Ectodermal cell (in vitro differentiated cells): ENCODE measurements around the gene SMIM21.

ENCODE experiments used
- H3K27ac ChIP-seq: 2 replicates; pipeline ENCODE4 v1.7.0; 2013; ENCODE audit warnings: mild to moderate bottlenecking, low read depth, low read length; ENCODE audit not compliant: insufficient read depth, poor library complexity, severe bottlenecking
- H3K27me3 ChIP-seq: 2 replicates; pipeline ENCODE4 v1.7.0; 2013; ENCODE audit warnings: mild to moderate bottlenecking, low read length; ENCODE audit not compliant: insufficient read depth, control insufficient read depth, poor library complexity, severe bottlenecking
- H3K36me3 ChIP-seq: one replicate; pipeline ENCODE4 v1.7.0; 2013; ENCODE audit warnings: low read length; ENCODE audit not compliant: control insufficient read depth, insufficient read depth
- H3K4me1 ChIP-seq: one replicate; pipeline ENCODE4 v1.7.0; 2013; ENCODE audit warnings: low read length; ENCODE audit not compliant: control insufficient read depth, insufficient read depth
- H3K4me3 ChIP-seq: 2 replicates; pipeline ENCODE4 v1.7.0; 2013; ENCODE audit warnings: low read depth, low read length, control low read depth; ENCODE audit not compliant: insufficient read depth
- H3K9me3 ChIP-seq: 2 replicates; pipeline ENCODE4 v1.7.0; 2013; ENCODE audit warnings: mild to moderate bottlenecking, low read length, moderate library complexity; ENCODE audit not compliant: control insufficient read depth
- WGBS, 2 experiments: methylation state at CpG; one replicate each; pipeline ENCODE4 v1.1.7; 2013; ENCODE audit warnings: missing lambda C conversion rate in 2 of 2; 5-methylcytosine and 5-hydroxymethylcytosine counted together

The SMIM21 gene

GRCh38 chr18:75363446-75364225 lies 63.9 kb downstream of the SMIM21 start:
- no peaks in the 10 kb centered on the region for H3K27me3 ChIP-seq
- no peak overlapping the region for H3K4me3 ChIP-seq
- H3K36me3 ChIP-seq, result no peaks in the 10 kb centered on the region
- no peaks in the 10 kb centered on the region for H3K9me3 ChIP-seq
- H3K27ac ChIP-seq, result no peak overlapping the region
- WGBS, 2 experiments, result 95 to 96% methylated on average over 11 to 13 of the region's 13 CpGs
- H3K4me1 ChIP-seq, result peaks cover 4% of the 10 kb centered on the region

- Histone ChIP-seq H3K27me3 (no peaks in the 10 kb centered on the region), H3K4me3 (no peak overlapping the region), H3K9me3 (no peaks in the 10 kb centered on the region), H3K36me3 (no peaks in the 10 kb centered on the region), H3K4me1 (peaks cover 4% of the 10 kb centered on the region), H3K27ac (no peak overlapping the region)
- 93 to 94% methylated on average over 13 of the region's 13 CpGs for WGBS, 2 experiments
These were observed 65.1 kb downstream of the SMIM21 start for GRCh38 chr18:75362435-75362834.

DNA sequence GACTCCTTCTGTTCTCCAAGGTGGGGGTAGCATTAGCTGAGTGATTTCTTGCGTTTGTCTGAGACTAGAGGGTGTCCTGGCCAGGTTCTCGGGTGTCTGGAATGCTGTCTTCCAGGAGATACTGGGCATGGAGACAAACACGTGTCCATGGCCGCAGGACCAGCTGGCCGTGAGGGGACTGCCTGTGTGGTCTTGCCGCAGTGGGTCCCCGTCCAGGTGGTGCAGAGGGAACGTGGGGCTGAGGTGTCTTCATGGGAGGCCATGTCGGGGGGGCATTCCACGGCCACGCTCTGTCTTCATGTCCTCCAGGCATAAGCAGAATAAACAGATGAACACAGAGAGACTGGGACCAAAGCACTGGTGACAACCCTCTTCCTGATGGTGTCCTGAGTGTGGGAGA lies 66.6 kb downstream of the SMIM21 start:
- Histone ChIP-seq H3K4me3 (no peak overlapping the region), H3K4me1 (peaks cover 4% of the 10 kb centered on the region)
- 94 to 97% methylated on average over 11 of the region's 11 CpGs for WGBS, 2 experiments

DNA sequence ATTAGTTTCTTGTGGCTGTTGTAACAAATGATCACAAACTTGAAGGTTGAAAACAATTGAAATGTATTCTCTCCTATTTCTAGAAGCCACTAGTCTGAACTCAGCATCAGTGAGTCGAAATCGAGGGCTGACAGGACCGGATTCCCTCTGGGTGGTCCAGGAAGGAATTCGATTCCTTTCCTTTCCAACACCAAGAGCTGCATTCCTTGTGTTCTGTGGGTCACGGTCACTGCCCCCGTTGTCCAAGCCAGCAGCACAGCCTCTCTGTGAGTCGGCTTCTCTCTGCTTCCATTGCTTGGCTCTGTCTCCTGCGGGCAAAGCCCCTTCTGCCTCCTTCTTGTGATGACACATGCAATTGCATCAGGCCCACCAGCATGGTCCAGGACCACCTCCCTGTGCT lies 67.3 kb downstream of the SMIM21 start:
- Histone ChIP-seq H3K9me3 (peaks cover 2% of the 10 kb centered on the region), H3K4me1 (peaks cover 2% of the 10 kb centered on the region), H3K27me3 (no peaks in the 10 kb centered on the region), H3K36me3 (no peaks in the 10 kb centered on the region), H3K27ac (no peak overlapping the region), H3K4me3 (no peak overlapping the region)
- WGBS, 2 experiments, result 85 to 86% methylated on average over 8 of the region's 8 CpGs

More for the DNA sequence above, 66.6 kb downstream of the SMIM21 start:
- Histone ChIP-seq H3K9me3 (no peaks in the 10 kb centered on the region), H3K27me3 (no peaks in the 10 kb centered on the region), H3K36me3 (no peaks in the 10 kb centered on the region), H3K27ac (no peak overlapping the region)
